Hypothalamus (tissue), 51 donors: Measurements from ENCODE around the gene RBBP4.
"Not testable (repeated sequence)": the region's sequence is repeated elsewhere in the genome, so short reads cannot be mapped to it uniquely, and the experiment has no call there.

ENCODE experiments used
- DNase-seq, 51 donors: peaks; one replicate each; lab custom pipeline; 2025; lab: John Stamatoyannopoulos, UW

RBBP4 gene

DNA sequence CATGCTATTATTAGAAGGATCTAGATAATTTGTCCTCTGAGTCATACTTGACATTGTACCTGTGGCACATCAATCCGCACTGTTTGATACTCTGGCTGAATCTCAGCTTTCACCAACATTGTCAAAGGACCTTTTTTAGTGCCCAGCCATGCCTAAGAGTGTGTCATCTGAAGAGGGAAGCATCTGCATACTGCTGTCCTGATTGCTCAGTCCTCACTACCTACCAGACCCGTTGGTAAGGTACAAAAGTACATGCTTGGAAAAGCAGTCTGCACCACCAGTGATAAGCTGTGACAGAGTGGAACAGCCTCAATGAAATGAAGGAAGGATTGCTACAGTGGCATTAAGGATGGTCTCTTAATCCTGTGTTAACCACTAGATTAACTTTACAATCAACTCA is 34.5 kb downstream of the RBBP4 start:
- no peak for DNase-seq

DNA sequence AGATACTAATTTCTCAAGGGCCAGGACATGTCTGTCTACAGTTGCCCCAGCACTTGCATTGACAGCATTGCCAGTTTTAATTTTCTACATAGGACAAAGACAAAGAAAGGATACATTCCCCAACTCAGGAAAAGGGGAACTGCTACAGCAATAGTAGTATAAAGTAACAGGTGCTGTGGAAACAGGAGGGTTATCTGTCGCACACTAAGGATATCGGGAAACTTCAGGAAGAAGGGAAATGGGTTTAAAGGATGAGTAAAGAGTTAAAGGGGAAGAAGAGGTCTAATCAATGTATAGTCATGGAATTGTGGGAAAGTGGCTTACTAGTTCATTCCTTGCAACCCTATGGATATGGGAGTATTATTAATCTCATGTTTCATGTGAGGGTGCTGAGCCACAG is 35.4 kb downstream of the RBBP4 start:
- DNase-seq = no peak

DNA sequence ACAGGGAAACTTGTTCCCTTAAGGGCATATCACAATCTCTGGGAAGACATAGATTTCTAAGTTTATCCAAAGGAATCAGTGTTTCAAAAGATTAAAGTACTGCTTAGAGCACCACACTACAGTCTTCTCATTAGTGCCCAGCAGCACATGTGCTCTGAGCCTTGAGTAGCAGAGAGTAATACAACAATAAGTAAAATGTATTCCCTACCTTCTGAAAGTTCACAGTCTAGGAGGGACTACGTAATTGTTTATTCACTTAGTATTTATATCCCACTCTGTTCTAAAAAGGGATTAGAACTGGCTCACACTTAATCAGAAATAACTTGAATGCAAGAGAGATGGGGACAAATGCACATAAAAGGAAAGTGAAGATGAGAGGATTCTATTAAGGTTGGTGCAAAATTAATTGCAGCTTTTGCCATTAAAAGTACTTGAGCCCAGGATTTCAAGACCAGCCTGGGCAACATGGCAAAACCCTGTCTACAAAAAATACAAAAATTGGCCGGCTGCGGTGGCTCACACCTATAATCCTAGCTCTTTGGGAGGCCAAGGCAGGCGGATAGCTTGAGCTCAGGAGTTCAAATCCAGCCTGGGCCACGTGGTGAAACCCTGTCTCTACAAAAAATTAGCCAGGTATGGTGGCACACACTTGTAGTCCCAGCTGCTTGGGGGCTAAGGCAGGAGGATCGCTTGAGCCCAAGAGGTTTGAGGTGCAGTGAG is 42.6 kb downstream of the RBBP4 start:
- no peak for DNase-seq

DNA sequence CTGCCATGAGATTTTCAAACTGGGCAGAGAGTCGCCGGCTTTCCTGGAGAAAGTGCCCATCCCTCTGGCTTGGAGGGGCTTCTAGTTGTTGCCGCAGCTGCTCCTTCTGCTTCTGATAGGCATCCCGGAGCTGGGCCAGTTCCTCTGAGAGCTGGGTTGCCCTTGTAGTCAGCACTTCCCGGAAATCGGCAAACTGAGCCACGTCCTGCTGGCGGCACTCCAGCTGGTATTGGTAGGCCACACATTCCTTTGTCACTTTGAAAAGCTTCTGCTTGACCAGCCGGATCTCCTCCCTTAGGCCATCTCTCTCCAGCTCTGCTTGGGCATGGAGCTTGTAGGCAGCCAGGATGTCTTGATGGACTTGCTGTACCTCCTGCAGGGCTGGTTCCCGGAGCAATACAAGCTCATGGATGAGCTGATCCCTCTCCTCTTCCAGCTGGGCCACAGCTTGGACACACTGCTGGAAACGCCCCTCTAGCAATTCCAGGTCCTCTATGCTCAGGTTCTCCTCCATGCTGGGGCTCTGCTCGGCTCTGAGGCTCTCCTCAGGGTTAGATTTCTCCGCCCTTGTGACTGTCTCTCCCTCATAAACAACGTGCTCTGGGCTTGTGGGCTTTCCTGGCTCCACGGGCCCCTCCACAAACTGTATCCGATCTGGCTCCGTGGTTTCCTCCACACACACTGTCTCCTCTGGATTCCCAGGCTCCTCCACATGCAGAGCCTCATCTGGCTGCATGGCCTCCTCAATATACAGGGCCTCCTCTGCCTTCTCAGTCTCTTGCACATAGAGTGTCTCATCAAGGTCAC is 44.3 kb downstream of the RBBP4 start:
- DNase-seq = peak in 18 of 51 donors; percentile 3 to 42 (median 21)

DNA sequence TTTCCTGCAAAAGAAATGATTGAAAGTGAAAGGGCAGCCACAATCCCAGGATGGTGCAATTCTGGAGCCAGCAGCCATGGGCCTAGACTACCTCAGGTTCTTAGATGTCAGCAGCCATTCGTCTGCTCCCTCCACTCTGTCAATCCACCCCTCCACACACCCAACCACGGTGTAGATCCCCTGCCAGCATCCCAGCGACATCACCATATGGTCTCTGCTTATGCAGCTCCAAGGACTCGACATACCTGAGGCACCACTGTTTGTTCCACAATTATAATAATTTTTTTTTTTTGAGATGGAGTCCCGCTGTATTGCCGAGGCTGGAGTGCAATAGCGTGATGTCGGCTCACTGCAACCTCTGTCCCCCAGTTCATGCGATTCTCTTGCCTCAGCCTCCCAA is 45.0 kb downstream of the RBBP4 start:
- no peak for DNase-seq

DNA sequence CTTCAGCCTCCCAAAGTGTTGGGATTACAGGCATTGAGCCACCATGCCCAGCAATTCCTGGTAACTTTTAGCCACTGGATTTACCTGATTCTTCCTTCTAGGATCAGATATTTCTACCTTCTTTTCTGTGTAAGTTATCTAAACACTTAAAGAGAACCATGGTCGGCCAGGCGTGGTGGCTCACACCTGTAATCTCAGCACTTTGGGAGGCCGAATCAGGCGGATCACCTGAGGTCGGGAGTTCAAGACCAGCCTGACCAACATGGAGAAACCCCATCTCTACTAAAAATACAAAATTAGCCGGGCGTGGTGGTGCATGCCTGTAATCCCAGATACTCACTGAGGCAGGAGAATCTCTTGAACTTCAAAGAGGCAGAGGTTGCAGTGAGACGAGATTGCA is 46.0 kb downstream of the RBBP4 start:
- not testable (repeated sequence) for DNase-seq

DNA sequence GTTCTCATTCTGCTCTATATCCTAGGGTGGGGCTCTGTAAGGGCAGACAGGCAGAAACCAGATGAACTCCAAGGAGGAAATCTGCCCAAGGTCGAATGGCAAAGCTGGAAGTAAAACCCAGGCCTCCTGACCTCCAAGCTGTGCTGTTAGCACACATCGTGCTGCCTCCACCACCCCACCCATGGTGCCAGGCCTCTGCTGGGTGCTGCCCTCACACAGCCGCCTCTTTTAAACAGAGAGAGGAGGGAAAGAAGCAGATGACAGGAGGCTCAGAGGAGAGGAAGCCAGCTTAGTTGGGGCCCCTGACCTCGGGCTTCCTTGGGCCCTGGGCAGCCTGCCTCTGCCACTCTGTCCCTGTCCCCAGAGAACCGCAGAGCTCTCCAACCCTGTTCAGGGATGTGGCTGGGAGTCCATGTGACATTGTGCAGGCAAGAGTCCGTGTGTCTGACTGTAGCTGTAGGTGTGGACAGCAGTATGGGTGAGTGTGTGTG is 50.5 kb downstream of the RBBP4 start:
- peak in 2 of 51 donors; percentile 53 to 57 for DNase-seq

DNA sequence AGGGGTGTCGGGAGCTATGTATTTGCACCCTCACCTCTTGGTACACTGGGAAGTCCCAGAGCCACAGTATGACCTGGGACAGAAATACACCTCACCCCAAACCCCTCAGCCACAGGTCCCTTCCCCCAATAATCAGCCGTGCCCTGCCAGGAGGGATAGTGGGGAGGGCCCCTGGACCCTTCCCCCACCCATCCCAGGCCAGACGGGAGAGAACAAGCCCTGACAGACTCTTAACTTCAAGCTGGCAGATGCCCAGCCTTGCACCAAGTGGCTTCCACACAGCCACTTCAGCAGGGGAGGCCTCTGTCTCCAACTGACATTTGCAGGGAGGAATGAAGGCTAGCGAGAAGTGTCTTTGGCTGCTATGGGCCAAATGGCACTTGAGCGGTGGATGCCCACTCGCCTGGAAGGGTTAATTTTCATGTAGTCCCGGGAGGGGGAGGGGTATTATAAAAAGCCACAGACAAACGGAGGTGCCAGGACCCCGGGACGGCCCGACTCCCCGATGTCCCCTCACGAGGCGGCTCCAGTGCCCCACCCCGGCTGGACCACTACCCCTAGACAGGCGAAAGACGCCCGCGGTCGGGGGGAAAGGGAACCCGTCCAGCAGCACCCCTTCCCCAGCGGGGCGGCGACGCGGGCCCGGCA is 51.1 kb downstream of the RBBP4 start:
- DNase-seq = peak in 15 of 51 donors; percentile 6 to 61 (median 26)

DNA sequence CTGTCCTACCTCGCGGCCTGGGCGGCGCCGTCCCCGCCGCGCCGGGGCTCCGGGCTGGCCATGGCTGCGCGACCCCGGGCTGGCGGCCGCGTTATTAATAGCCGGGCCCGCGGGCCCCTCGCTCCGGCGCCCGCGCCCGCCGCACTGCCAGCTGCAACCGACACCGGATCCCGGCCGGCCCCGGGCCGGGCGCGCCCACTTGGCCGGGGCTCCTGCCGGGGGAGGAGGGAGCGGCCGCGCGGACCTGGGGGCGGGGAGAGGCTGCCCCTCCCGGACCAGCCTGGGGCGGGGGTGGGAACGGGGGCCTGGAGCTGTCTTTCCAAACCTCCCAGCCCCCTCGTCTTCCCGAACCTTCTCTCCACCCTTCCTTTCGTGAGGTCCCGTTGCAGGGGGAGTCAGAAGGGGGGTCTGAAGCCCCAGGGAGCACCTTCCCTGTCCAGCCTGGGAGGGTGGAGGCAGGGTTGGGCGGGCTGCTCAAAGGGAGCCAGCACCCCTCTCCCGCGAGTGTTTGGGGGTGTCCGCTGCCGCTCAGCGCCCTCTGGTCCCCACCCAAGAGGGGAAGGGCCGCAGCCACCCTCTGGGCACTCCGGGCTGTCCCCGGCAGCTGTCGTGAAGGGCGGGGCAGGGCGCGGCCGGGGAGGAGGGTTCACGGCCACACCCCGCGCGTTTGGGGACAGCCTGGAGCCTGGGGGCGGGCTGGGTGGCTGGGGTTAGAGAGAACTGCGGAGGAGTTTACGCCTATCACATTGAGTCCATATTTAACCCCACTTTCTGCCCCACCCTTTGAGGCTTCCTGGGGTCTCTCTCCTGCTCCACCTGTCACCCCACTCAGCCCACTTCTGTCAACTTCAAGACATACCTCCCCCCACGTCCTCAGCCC is 51.8 kb downstream of the RBBP4 start, which contains the start of gene SYNC:
Gene SYNC (minus strand): TSS at position 172 of the 880 bp plus-strand sequence. CDS start 110 bp downstream, at position 62.
- peak in 24 of 51 donors; percentile 2 to 61 (median 26) for DNase-seq

DNA sequence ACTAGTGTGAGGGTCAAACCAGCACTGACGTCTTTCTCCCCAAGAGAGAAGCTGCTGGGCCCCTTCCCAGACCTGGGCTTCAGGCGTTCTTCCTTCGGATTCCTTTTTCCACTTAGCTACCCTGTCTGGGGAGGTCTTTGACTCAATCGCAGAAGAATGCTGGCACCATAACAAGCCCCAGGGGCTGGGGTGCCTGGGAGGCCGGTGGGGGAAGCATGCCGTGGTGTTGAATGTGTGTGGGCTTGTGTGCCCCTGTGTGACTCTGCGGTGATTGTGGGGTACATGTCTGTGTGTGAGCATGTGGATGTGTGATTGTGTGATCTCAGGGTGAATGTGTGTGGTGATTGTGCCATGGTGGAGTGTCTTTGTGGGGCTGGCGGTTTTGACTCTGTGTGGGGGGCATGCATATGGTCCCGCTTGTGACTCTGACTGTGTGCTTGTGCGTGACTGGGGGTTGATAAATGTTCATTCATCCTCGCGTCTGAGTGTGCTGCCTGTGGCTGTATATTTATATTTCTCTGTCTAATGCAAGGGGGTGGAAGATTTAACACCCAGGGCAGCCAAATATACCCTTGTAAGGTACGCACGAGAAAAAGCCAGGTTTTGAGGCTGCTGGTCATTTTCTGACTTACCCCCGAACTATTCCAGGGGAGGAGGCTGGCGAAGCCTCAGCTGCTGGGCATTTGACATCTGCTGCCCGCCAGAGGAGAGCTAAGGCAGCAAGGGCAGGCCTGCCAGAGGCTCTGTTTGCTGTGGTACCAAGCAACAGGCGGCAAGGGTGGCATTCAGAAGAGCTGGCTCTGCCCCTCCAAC is 52.7 kb downstream of the RBBP4 start:
- DNase-seq = peak in 22 of 51 donors; percentile 9 to 71 (median 36)

DNA sequence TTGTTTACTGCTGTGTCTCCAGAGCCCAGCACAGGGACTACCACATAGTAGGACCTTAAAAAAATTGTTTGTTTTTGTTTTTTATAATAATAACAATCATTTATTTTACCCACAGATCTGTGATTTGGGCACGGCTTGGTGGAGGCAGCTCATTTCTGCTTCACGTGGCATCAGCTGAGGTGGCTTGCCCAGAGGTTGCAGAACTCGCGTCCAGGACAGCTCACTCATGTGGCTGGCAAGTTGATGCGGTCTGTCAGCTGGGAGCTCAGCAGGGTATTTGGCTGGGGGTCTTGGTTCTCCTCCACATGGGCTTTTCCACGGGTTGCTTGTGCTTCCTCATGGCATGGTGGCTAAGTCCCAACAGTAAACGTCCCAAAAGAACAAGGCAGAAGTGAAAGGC is 54.5 kb downstream of the RBBP4 start:
- DNase-seq = no peak

DNA sequence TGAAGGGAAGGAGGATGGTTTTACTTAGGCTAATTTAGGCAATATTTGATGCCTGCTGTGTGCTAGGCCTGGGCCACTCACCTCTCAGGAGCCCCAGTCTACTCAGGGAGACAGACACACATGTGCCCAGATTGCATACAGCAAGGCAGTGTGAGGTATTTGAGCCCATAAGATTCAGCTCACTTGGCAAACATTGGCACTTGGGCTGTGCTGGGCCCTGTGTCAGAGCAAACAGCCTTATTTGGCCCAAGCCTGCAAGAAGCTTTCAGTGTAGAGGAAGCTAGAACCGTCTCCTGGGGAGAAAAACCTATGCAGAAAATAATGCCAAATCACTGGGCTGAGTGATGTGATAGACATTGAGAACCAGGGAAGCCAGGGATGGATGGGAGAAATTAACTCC is 55.5 kb downstream of the RBBP4 start:
- DNase-seq = no peak

DNA sequence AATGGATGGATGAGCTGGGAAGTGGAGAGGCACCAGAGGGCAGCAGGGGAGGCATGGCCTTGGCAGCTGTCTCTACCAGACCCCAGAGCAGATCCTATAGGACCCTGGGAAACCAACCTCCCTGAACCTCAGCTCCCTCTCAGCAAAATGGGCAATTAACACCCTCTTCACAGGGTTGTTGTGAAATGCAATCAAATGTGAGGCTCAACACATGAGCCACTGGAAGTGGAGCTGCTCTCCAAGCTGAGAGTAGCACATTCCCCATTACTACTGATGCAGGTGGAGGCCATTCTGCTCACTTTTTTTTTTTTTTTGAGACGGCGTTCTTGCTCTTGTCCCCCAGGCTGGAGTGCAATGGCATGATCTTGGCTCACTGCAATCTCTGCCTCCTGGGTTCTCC is 58.1 kb downstream of the RBBP4 start:
- no peak for DNase-seq

DNA sequence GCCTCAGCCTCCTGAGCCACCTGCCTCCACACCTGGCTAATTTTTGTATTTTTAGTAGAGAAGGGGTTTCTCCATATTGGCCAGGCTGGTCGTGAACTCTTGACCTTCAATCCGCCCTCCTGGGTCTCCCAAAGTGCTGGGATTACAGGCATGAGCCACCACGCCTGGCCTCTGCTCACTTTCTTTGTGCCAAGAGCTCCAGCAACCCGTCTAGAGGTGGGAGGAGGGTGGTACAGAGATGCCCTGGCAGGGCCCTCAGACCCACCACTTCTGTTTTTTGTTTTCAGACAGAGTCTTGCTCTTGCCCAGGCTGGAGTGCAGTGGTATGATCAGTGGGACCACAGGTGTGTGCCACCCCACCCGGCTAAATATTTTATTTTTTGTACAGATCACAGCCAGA is 58.5 kb downstream of the RBBP4 start:
- DNase-seq = no peak

DNA sequence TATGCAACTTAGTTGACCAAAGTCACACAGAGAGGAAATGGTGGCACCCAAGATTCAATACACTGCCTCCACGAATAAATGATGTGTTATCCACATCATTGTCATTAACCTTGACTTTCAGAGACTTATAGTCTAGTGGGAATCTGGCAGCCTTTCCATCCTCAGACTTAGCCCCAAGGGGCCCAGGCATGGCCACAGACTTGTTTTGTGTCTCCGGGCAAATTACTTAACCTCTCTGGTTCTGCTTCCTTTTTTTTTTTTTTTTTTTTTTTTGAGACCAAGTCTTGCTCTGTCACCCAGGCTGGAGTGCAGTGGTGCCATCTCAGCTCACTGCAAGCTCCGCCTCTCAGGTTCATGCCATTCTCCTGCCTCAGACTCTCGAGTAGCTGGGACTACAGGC is 60.2 kb downstream of the RBBP4 start:
- DNase-seq = not testable (repeated sequence)

DNA sequence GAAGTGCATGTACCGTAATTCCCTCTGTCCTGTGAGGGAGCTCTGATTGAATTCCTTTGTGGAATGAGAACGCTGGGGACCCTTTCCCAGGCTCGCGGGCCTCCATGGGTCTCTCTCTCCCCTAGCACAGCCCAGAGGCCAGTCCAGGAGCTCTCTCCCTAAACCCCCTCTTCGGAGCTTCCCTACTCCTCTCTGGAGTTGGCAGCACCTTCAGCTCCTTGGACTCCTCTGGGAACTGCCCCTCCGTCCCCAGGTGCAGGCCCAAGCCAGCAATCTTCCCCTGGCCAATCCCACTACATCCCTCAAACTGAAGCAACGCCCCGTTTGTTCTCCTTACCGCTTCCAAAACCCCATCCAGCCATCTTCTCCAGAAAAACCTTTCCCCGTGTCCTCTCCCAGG is 62.1 kb downstream of the RBBP4 start:
- DNase-seq = no peak

DNA sequence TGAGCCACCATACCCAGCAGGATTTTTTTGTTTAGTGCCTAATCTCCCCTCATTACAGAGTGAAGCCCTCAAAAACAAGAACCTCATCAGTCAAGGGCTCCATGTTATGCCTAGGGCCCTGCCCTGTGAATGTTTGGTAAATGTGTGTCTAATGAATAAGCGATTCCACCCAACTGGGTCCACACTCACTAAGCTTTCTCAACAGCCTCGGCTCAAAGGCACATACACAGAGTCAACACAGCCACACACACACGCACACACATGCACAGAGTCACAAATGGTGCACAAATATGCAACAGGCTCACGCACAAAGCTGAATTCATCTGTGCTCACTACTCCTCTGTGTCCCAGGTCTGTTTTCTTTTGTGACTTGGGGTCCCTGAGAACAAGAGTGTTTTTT is 63.3 kb downstream of the RBBP4 start:
- DNase-seq = no peak

DNA sequence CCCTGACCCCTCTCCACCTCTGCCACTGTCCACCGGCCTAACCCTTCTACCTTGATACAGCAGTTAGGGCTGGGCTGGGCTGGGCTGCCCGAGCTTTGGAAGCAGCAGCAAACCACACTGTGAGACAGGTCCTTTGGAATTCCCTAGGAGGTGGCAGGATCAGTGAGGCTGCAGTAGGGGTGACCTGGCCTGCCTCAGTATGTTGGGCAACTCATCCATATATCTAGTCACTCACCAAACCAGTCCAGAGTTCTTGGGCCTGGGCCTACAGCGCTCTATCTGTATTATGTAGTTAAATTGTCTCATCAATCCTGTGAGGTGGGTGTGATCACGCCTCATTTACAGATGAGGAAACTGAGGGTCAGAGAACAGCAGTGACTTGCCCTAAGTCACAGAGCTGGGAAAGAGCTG is 64.9 kb downstream of the RBBP4 start:
- no peak for DNase-seq
